ENCODE results near the gene FHIT. TPM values are rescaled to one million over a fixed set of nuclear protein-coding genes. Genes with fewer than 3 reads are reported as not detected.

FHIT gene
- total and polyA plus RNA-seq, 10 of the 15 experiments (the other 5 are each of a cell fraction or from before 2014, with no cell fraction given), result 4.2 to 14.9 (median 9.4) TPM

DNA sequence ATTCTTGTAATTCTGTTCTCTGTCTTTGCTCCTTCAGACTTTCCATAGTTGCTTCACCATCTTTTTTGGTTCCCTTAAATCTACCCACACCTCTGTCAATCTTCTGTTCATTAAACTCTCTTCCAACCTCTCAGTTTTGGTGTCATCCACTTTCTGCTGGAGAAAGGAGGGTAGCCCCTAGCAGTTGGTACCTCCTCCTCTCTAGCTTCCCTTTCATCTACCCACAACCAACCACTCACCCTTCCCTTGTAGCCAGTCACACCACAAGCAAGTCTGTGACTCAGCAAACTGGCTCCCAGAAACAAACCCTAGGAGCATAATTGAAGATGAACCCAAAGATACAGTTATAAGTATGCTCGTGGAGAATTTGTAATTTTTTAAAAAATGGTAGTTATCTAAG lies 318.6 kb downstream of the FHIT start:
- no peaks in the 10 kb centered on the region for H4K20me1 ChIP-seq (ENCODE audit: control insufficient read depth, insufficient read depth)
- ChIA-PET RAD21 (ENCODE audit: unreplicated experiment) (no interaction called here), POLR2A (no interaction called here), CTCF (no interaction called here), SMC1A (ENCODE audit: uncharacterized antibody, unreplicated experiment) (no interaction called here)
- DNase-seq (ENCODE audit: low read depth, low spot score) (no peak), FAIRE-seq (no peak), ATAC-seq (peak; percentile 64)
- no TSS peak for BruUV-seq (replicated peaks)
- WGBS (ENCODE audit: insufficient coverage, insufficient replicate concordance, low lambda C conversion rate, missing lambda C conversion rate), result 38% methylated on average over 1 of the region's 1 CpG
- TF ChIP-seq CEBPB (IDR thresholded peaks at IDR 0.05; ENCODE audit: borderline replicate concordance in 1 of 2, low read depth in 2 of 2, low read length in 2 of 2) (no peak), PAX8 (IDR thresholded peaks at IDR 0.05) (no peak), STAT1 (conservative IDR thresholded peaks at IDR 0.05) (no peak), SUPT20H (IDR thresholded peaks at IDR 0.05; ENCODE audit: borderline replicate concordance, control insufficient read depth, low read depth, low read length) (no peak)
- H2AFZ ChIP-seq (ENCODE audit: control insufficient read depth, low read depth, low read length), result no peak overlapping the region
- no peak overlapping the region for H3K4me3 ChIP-seq
- H3K4me2 ChIP-seq (ENCODE audit: control insufficient read depth, insufficient read depth), result no peak overlapping the region
- H3K9ac ChIP-seq (ENCODE audit: control insufficient read depth, insufficient read depth, low read length), result no peak overlapping the region
- H3K36me3 ChIP-seq (ENCODE audit: control insufficient read depth in 2 of 2, insufficient read depth in 2 of 2, low read length in 1 of 2), result no peaks in the 10 kb centered on the region
- no peak overlapping the region for H3K27ac ChIP-seq (ENCODE audit: control insufficient read depth, insufficient read depth)
- no peaks in the 10 kb centered on the region for H3K79me2 ChIP-seq (ENCODE audit: control insufficient read depth, insufficient read depth, low read length)
- no peaks in the 10 kb centered on the region for H3K9me3 ChIP-seq (replicated peaks; ENCODE audit: control insufficient read depth, insufficient read depth, low read length)
- intact Hi-C loops (cut with micrococcal nuclease; ENCODE audit: unreplicated experiment) (no loop called here), in situ Hi-C loops (cut with MboI) (no loop called here)
- H3K27me3 ChIP-seq (replicated peaks in 1 of 2; ENCODE audit: control insufficient read depth in 2 of 2, insufficient read depth in 2 of 2, low read length in 1 of 2), result no peaks in the 10 kb centered on the region
- H3K4me1 ChIP-seq (ENCODE audit: control insufficient read depth, insufficient read depth, low read length), result no peaks in the 10 kb centered on the region

GRCh38 chr3:60932170-60932569 lies 319.1 kb downstream of the FHIT start:
- BruUV-seq (replicated peaks), result no TSS peak
- 100% methylated on average over 2 of the region's 2 CpGs for WGBS (ENCODE audit: insufficient coverage, insufficient replicate concordance, low lambda C conversion rate, missing lambda C conversion rate)
- RAD21 ChIA-PET (ENCODE audit: unreplicated experiment), result no interaction called here
- peak; percentile 17; the same call in 1 of the 3 replicates for ATAC-seq
- intact Hi-C loops (cut with micrococcal nuclease; ENCODE audit: unreplicated experiment) (no loop called here), in situ Hi-C loops (cut with MboI) (no loop called here)
- CTCF ChIA-PET, result no interaction called here
- Histone ChIP-seq H3K4me1 (ENCODE audit: control insufficient read depth, insufficient read depth, low read length) (no peaks in the 10 kb centered on the region), H3K36me3 (ENCODE audit: control insufficient read depth in 2 of 2, insufficient read depth in 2 of 2, low read length in 1 of 2) (no peaks in the 10 kb centered on the region), H3K4me2 (ENCODE audit: control insufficient read depth, insufficient read depth) (no peak overlapping the region), H3K27ac (ENCODE audit: control insufficient read depth, insufficient read depth) (no peak overlapping the region), H3K9ac (ENCODE audit: control insufficient read depth, insufficient read depth, low read length) (no peak overlapping the region), H3K9me3 (replicated peaks; ENCODE audit: control insufficient read depth, insufficient read depth, low read length) (no peaks in the 10 kb centered on the region; the same call in 2 of the 3 replicates), H3K79me2 (ENCODE audit: control insufficient read depth, insufficient read depth, low read length) (no peaks in the 10 kb centered on the region), H4K20me1 (ENCODE audit: control insufficient read depth, insufficient read depth) (no peaks in the 10 kb centered on the region), H3K4me3 (no peak overlapping the region), H3K27me3 (replicated peaks in 1 of 2; ENCODE audit: control insufficient read depth in 2 of 2, insufficient read depth in 2 of 2, low read length in 1 of 2) (no peaks in the 10 kb centered on the region), H2AFZ (ENCODE audit: control insufficient read depth, low read depth, low read length) (no peak overlapping the region)
- FAIRE-seq, result no peak
- no peak for DNase-seq (ENCODE audit: low read depth, low spot score)
- POLR2A ChIA-PET, result no interaction called here
- SMC1A ChIA-PET (ENCODE audit: uncharacterized antibody, unreplicated experiment), result interaction anchor here (0.6 kb wide), 1 partner anchor 251 kb away, joined by 3 read pairs; no protein-coding TSS in a partner anchor
- TF ChIP-seq, protein P1, sequence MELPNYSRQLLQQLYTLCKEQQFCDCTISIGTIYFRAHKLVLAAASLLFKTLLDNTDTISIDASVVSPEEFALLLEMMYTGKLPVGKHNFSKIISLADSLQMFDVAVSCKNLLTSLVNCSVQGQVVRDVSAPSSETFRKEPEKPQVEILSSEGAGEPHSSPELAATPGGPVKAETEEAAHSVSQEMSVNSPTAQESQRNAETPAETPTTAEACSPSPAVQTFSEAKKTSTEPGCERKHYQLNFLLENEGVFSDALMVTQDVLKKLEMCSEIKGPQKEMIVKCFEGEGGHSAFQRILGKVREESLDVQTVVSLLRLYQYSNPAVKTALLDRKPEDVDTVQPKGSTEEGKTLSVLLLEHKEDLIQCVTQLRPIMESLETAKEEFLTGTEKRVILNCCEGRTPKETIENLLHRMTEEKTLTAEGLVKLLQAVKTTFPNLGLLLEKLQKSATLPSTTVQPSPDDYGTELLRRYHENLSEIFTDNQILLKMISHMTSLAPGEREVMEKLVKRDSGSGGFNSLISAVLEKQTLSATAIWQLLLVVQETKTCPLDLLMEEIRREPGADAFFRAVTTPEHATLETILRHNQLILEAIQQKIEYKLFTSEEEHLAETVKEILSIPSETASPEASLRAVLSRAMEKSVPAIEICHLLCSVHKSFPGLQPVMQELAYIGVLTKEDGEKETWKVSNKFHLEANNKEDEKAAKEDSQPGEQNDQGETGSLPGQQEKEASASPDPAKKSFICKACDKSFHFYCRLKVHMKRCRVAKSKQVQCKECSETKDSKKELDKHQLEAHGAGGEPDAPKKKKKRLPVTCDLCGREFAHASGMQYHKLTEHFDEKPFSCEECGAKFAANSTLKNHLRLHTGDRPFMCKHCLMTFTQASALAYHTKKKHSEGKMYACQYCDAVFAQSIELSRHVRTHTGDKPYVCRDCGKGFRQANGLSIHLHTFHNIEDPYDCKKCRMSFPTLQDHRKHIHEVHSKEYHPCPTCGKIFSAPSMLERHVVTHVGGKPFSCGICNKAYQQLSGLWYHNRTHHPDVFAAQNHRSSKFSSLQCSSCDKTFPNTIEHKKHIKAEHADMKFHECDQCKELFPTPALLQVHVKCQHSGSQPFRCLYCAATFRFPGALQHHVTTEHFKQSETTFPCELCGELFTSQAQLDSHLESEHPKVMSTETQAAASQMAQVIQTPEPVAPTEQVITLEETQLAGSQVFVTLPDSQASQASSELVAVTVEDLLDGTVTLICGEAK (IDR thresholded peaks at IDR 0.05; ENCODE audit: borderline replicate concordance), result no peak
- TF ChIP-seq ZBED1 (IDR thresholded peaks at IDR 0.05; ENCODE audit: borderline replicate concordance) (no peak), CEBPZ (IDR thresholded peaks at IDR 0.05; ENCODE audit: low read depth, low read length) (no peak), MEF2B (IDR thresholded peaks at IDR 0.05; ENCODE audit: partially characterized antibody, poor library complexity, severe bottlenecking) (no peak), HDAC2 (IDR thresholded peaks at IDR 0.05) (no peak), KLF5 (IDR thresholded peaks at IDR 0.05; ENCODE audit: partially characterized antibody) (no peak), POLR2AphosphoS5 (IDR thresholded peaks at IDR 0.05; ENCODE audit: low read length) (no peak), CHD4 (IDR thresholded peaks at IDR 0.05) (no peak)
